Endothelial cell of umbilical vein (primary cell): Measurements from ENCODE around the gene PXK. TPM values are rescaled to one million over a fixed set of nuclear protein-coding genes. Genes with fewer than 3 reads are reported as not detected.

Experiments used
- BruUV-seq: library from RNA; stranded (reverse); fragments of 400-500 nt; replicated peaks from 2 replicates; lab custom pipeline; 2021; lab: Mats Ljungman, UMichigan
- CTCF ChIA-PET: fragments of 300-600, 350-600 bp; sonication (Branson Sonifier 250); formaldehyde crosslinking; loops from one replicate; lab custom pipeline; 2021; ENCODE audit warnings: antibody characterized with exemption, inconsistent platforms; lab: Charles Lee
- POLR2A ChIA-PET: fragments of 300-600, 350-600 bp; sonication (Branson Sonifier 250); formaldehyde crosslinking; loops from one replicate; lab custom pipeline; 2021; ENCODE audit warnings: antibody characterized with exemption, inconsistent platforms; lab: Charles Lee
- DNase-seq: peaks from one replicate; pipeline ENCODE4 v3.0.0-alpha.2; 2011; ENCODE audit warnings: low read depth, low spot score
- FAIRE-seq: peaks from 2 replicates; lab custom pipeline; 2011; peaks lifted over from hg19 to GRCh38; lab: Jason Lieb, UNC
- H2AFZ ChIP-seq: 2 replicates; pipeline ENCODE4 v1.6.0; 2012; ENCODE audit warnings: low read depth, low read length, control low read depth, inconsistent platforms
- H3K27ac ChIP-seq: 2 replicates; pipeline ENCODE4 v1.5.1; 2011; ENCODE audit warnings: low read depth, mild to moderate bottlenecking, control low read depth, low read length, moderate library complexity; ENCODE audit not compliant: insufficient read depth
- H3K27me3 ChIP-seq, 2 experiments: 2 replicates each; pipeline versions ENCODE4 v1.6.0 to v1.6.1; 2011; ENCODE audit warnings: low read length in 2 of 2, mixed read lengths in 1 of 2; ENCODE audit not compliant: control insufficient read depth in 2 of 2, insufficient read depth in 2 of 2
- H3K36me3 ChIP-seq, 2 experiments: 2 replicates in 1 of 2; 3 replicates in 1 of 2; pipeline ENCODE4 v1.5.1; 2011; ENCODE audit warnings: low read length in 2 of 2, mild to moderate bottlenecking in 1 of 2, moderate library complexity in 1 of 2; ENCODE audit not compliant: control insufficient read depth in 2 of 2, insufficient read depth in 2 of 2; ENCODE audit errors: extremely low read depth in 1 of 2
- H3K4me1 ChIP-seq: 3 replicates; pipeline ENCODE4 v1.5.1; 2011; ENCODE audit warnings: mild to moderate bottlenecking, low read length; ENCODE audit not compliant: control insufficient read depth, insufficient read depth; ENCODE audit errors: extremely low read depth
- H3K4me2 ChIP-seq: 2 replicates; pipeline ENCODE4 v1.6.1; 2011; ENCODE audit warnings: low read length, control low read depth, mixed read lengths; ENCODE audit not compliant: insufficient read depth
- H3K4me3 ChIP-seq, 3 experiments: fragments of 200-600 bp in 1 of 3; sonication (generic), shearing (Covaris generic) in 1 of 3; replicated peaks in 1 of 3; 2 replicates each; pipeline ENCODE4 v1.5.1; 2011 to 2016; ENCODE audit warnings: control low read depth in 3 of 3, low read length in 3 of 3, mild to moderate bottlenecking in 2 of 3, inconsistent platforms in 1 of 3, low read depth in 1 of 3, moderate library complexity in 1 of 3; ENCODE audit not compliant: insufficient read depth in 1 of 3
- H3K79me2 ChIP-seq: 2 replicates; pipeline ENCODE4 v1.6.0; 2012; ENCODE audit warnings: low read length, inconsistent platforms; ENCODE audit not compliant: control insufficient read depth, insufficient read depth
- H3K9ac ChIP-seq: replicated peaks from 2 replicates; pipeline ENCODE3; 2011; ENCODE audit warnings: low read length, control low read depth; ENCODE audit not compliant: insufficient read depth; ENCODE audit errors: extremely low read depth
- H3K9me1 ChIP-seq: replicated peaks from 3 replicates; pipeline ENCODE4 v1.6.0; 2011; ENCODE audit warnings: mild to moderate bottlenecking, low read length; ENCODE audit not compliant: control insufficient read depth, insufficient read depth; ENCODE audit errors: extremely low read depth
- H3K9me3 ChIP-seq: replicated peaks from 2 replicates; pipeline ENCODE4 v1.5.1; 2012; ENCODE audit warnings: low read length, inconsistent platforms; ENCODE audit not compliant: control insufficient read depth, insufficient read depth
- H4K20me1 ChIP-seq: replicated peaks from 2 replicates; pipeline ENCODE3; 2011; ENCODE audit warnings: mild to moderate bottlenecking, low read length; ENCODE audit not compliant: control insufficient read depth, insufficient read depth; ENCODE audit errors: extremely low read depth
- EZH2 ChIP-seq: IDR thresholded peaks from 2 replicates; pipeline ENCODE4 v1.6.1; 2012; ENCODE audit warnings: borderline replicate concordance, low read depth, mild to moderate bottlenecking, moderate library complexity, low read length, inconsistent platforms; ENCODE audit not compliant: severe bottlenecking
- FOS ChIP-seq: IDR thresholded peaks from 2 replicates; pipeline ENCODE4 v1.6.1; 2011; ENCODE audit warnings: mild to moderate bottlenecking, low read length, moderate library complexity, borderline replicate concordance; ENCODE audit not compliant: insufficient read depth
- GATA2 ChIP-seq: IDR thresholded peaks from 2 replicates; pipeline ENCODE4 v1.7.0; 2011; ENCODE audit warnings: low read depth, mild to moderate bottlenecking, moderate library complexity, mixed read lengths, low read length; ENCODE audit not compliant: insufficient read length, insufficient read depth
- JUN ChIP-seq: IDR thresholded peaks from 2 replicates; pipeline ENCODE4 v1.6.1; 2011; ENCODE audit warnings: borderline replicate concordance, low read depth; ENCODE audit not compliant: insufficient read length, insufficient read depth
- MYC ChIP-seq: IDR thresholded peaks from one replicate; pipeline ENCODE4 v1.6.1; 2011; ENCODE audit warnings: mild to moderate bottlenecking, low read depth, low read length
- POLR2A ChIP-seq: IDR thresholded peaks from 2 replicates; pipeline ENCODE4 v1.6.1; 2012; ENCODE audit warnings: low read depth, mild to moderate bottlenecking, control low read depth, low read length
- POLR2AphosphoS5 ChIP-seq: IDR thresholded peaks from 2 replicates; pipeline ENCODE4 v1.6.1; 2012; ENCODE audit warnings: low read depth, mild to moderate bottlenecking, control low read depth, low read length, moderate library complexity; ENCODE audit not compliant: insufficient read depth
- dilution Hi-C: fragments of 300-500 bp; cut with MboI; formaldehyde crosslinking; loops from one replicate; pipeline ENCODE4 v1.15.0; 2019; ENCODE audit warnings: low sequenced_read_pairs; ENCODE audit not compliant: extremely low pct_ligation_motif_present
- intact Hi-C: fragments of 100-400 bp; cut with micrococcal nuclease; formaldehyde crosslinking; loops from one replicate; pipeline ENCODE4 v1.10.0; 2022
- polyA plus RNA-seq, 4 experiments: library from polyadenylated mRNA; depleted of rRNA in 3 of 4; stranded (reverse) in 3 of 4; unstranded in 1 of 4; fragments of >200 nt; gene quantifications; 2 replicates each; pipeline versions ENCODE4 v1.2.1 to v1.2.3, GENCODE V29; 2011 to 2012; ENCODE audit warnings: missing spikeins in 1 of 4
- total RNA-seq: library from RNA; stranded (reverse); gene quantifications from 2 replicates; pipeline ENCODE4 v1.2.3, GENCODE V29; 2021
- TF ChIP-seq, protein P1 (sequence below), 2 donors: IDR thresholded peaks; 1 replicate in 1 of 2; 2 replicates in 1 of 2; pipeline ENCODE4 v1.5.1; 2011; ENCODE audit warnings: low read length in 2 of 2, mild to moderate bottlenecking in 2 of 2, moderate library complexity in 2 of 2, control low read depth in 1 of 2, inconsistent platforms in 1 of 2, low read depth in 1 of 2; ENCODE audit not compliant: insufficient read depth in 1 of 2; ENCODE audit errors: extremely low read depth in 1 of 2
- TF ChIP-seq, protein P2 (sequence below): IDR thresholded peaks from 2 replicates; pipeline ENCODE4 v1.6.1; 2011; ENCODE audit not compliant: insufficient read depth, insufficient read length

Gene PXK
- total and polyA plus RNA-seq, 2 donors (not counting 3 experiments of a cell fraction or from before 2014, with no cell fraction given) = 11.3 to 14.6 TPM

DNA sequence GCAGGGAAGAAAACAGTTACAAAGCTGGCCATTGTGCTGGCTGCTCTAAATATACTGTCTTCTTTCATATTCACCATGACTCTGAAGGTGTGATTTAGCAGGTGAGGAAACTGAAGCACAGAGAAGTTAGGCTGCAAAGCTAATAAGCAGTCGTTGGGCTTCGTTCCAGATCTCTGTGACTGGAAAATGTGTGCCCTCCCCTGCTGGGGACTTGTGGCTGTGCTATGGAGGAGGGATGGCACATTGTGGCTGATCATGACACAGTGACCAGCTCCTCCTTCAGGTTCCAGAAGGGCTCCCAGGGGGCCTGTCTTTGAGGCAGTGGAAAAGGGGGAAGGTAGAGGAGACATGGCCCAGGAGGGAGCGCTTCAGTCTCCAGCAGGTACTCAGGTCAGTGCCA is 19.2 kb downstream of the PXK start:
- Histone ChIP-seq H3K9me3 (no peaks in the 10 kb centered on the region), H3K79me2 (no peaks in the 10 kb centered on the region), H2AFZ (no peak overlapping the region), H3K27me3 (no peaks in the 10 kb centered on the region), H3K4me1 (no peaks in the 10 kb centered on the region), H3K4me2 (no peak overlapping the region), H3K27ac (no peak overlapping the region), H3K9ac (no peak overlapping the region), H3K9me1 (no peaks in the 10 kb centered on the region), H4K20me1 (no peaks in the 10 kb centered on the region), H3K36me3 (peaks cover 0 to 2% of the 10 kb centered on the region in 2 experiments), H3K4me3 (no peak overlapping the region)
- DNase-seq (no peak), FAIRE-seq (peak; percentile 4)
- intact Hi-C loops (no loop called here), dilution Hi-C loops (no loop called here)
- no TSS peak for BruUV-seq
- CTCF ChIA-PET = interaction anchor here (0.8 to 1.2 kb wide), 3 partner anchors 8 to 63 kb away, joined by 3 read pairs; no protein-coding TSS in a partner anchor
- TF ChIP-seq, protein P1, sequence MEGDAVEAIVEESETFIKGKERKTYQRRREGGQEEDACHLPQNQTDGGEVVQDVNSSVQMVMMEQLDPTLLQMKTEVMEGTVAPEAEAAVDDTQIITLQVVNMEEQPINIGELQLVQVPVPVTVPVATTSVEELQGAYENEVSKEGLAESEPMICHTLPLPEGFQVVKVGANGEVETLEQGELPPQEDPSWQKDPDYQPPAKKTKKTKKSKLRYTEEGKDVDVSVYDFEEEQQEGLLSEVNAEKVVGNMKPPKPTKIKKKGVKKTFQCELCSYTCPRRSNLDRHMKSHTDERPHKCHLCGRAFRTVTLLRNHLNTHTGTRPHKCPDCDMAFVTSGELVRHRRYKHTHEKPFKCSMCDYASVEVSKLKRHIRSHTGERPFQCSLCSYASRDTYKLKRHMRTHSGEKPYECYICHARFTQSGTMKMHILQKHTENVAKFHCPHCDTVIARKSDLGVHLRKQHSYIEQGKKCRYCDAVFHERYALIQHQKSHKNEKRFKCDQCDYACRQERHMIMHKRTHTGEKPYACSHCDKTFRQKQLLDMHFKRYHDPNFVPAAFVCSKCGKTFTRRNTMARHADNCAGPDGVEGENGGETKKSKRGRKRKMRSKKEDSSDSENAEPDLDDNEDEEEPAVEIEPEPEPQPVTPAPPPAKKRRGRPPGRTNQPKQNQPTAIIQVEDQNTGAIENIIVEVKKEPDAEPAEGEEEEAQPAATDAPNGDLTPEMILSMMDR (IDR thresholded peaks at IDR 0.05; ENCODE audit: extremely low read depth in 1 of 2, insufficient read depth in 1 of 2, low read depth in 1 of 2, low read length in 2 of 2) = no peak
- TF ChIP-seq GATA2 (no peak), MYC (no peak), JUN (no peak), POLR2A (no peak), POLR2AphosphoS5 (no peak), FOS (no peak), EZH2 (no peak)
- TF ChIP-seq, protein P2, sequence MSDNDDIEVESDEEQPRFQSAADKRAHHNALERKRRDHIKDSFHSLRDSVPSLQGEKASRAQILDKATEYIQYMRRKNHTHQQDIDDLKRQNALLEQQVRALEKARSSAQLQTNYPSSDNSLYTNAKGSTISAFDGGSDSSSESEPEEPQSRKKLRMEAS = no peak
- POLR2A ChIA-PET = no interaction called here
